ENCODE results near the gene EPB41L2.

DNA sequence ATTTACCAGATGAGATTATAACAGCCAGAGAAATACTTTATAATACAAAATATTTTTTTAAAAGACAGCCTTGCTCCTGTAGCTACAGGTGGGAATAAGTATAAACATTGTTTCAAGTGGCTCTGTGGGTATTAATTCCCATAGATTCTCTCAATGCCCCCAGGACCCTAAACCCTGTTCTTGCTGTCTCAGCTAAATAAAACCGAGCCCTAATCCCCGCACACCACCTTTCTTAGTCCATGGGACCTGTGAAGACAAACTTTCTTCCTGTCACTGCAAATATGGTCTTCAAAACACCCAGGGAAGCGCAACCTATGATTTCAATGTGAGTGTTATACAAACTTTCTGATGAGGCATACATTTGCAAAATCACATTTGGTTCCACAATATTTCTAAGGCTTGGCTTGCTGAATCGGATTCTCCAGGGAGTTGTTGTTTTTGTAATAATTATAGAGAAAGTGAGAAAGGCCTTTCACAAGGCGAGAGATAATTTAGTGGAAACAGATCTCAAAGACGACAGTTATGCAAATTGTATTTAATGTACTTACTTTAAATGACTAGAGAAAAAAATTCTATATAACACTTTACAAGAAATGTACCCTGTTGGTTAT is 224.7 kb downstream of the EPB41L2 start:
- TF ChIP-seq EZH2 (IDR thresholded peaks at IDR 0.05) (no peak), POLR2AphosphoS5 (IDR thresholded peaks at IDR 0.05; ENCODE audit: borderline replicate concordance, low read depth, low read length) (no peak), FOXP2 (optimal IDR thresholded peaks at IDR 0.05; ENCODE audit: control extremely low read depth, extremely low read length, insufficient read depth) (no peak)

Measured in SK-N-MC (cell line).